Measurements from ENCODE around the gene BICRA. TPM values are rescaled to one million over a fixed set of nuclear protein-coding genes. Genes with fewer than 3 reads are reported as not detected.
A peak's percentile ranks its signal among the peaks of the same experiment; 100 is the strongest.

BICRA gene
- total RNA-seq, 4 donors from 2014 or later: 8.4 to 35.2 (median 28.7) TPM

GRCh38 chr19:47613165-47614020 lies 4.5 kb downstream of the BICRA start:
- intact Hi-C loops (cut with DNase I; ENCODE audit: low total_unique reads) (no loop called here), in situ Hi-C loops (cut with MboI; ENCODE audit: low sequenced_read_pairs in 4 of 4) (no loop called here)
- peak overlapping the region; percentile 92 to 100 (median 99) for H3K27ac ChIP-seq
- no peaks in the 10 kb centered on the region for H3K36me3 ChIP-seq
- no peaks in the 10 kb centered on the region for H3K27me3 ChIP-seq
- no peaks in the 10 kb centered on the region for H3K9me3 ChIP-seq
- no peak for TF ChIP-seq POLR2A (IDR thresholded peaks at IDR 0.05)
- no peak for TF ChIP-seq CTCF (IDR thresholded peaks at IDR 0.05 in 4 of 5, conservative IDR thresholded peaks at IDR 0.05 in 1 of 5)
- no peak overlapping the region for H3K4me3 ChIP-seq
- ATAC-seq (no peak), DNase-seq (no peak)
- peaks cover 35 to 55% of the 10 kb centered on the region in 2 donors for H3K4me1 ChIP-seq

GRCh38 chr19:47614021-47614295 lies 5.0 kb downstream of the BICRA start:
- Histone ChIP-seq H3K27ac (peak overlapping the region; percentile 92 to 100 (median 99)), H3K9me3 (no peaks in the 10 kb centered on the region), H3K4me3 (no peak overlapping the region), H3K36me3 (no peaks in the 10 kb centered on the region), H3K4me1 (peaks cover 39 to 61% of the 10 kb centered on the region in 2 donors), H3K27me3 (no peaks in the 10 kb centered on the region)
- intact Hi-C loops (cut with DNase I; ENCODE audit: low total_unique reads) (no loop called here), in situ Hi-C loops (cut with MboI; ENCODE audit: low sequenced_read_pairs in 4 of 4) (no loop called here)
- TF ChIP-seq CTCF (IDR thresholded peaks at IDR 0.05 in 4 of 5, conservative IDR thresholded peaks at IDR 0.05 in 1 of 5) (no peak), POLR2A (IDR thresholded peaks at IDR 0.05) (no peak)
- ATAC-seq (no peak), DNase-seq (no peak)

- no peak overlapping the region for H3K4me3 ChIP-seq
- no peak for ATAC-seq
- TF ChIP-seq POLR2A (IDR thresholded peaks at IDR 0.05) (no peak), CTCF (IDR thresholded peaks at IDR 0.05 in 4 of 5, conservative IDR thresholded peaks at IDR 0.05 in 1 of 5) (no peak)
- no peaks in the 10 kb centered on the region for H3K9me3 ChIP-seq
- H3K36me3 ChIP-seq: no peaks in the 10 kb centered on the region
- no peaks in the 10 kb centered on the region for H3K27me3 ChIP-seq
- no peak for DNase-seq
- peaks cover 44 to 67% of the 10 kb centered on the region in 2 donors for H3K4me1 ChIP-seq
- H3K27ac ChIP-seq: peak overlapping the region in 3 of 4 donors; percentile 49 to 98 (median 92)
- intact Hi-C loops (cut with DNase I; ENCODE audit: low total_unique reads) (no loop called here), in situ Hi-C loops (cut with MboI; ENCODE audit: low sequenced_read_pairs in 4 of 4) (no loop called here)
Measured at GRCh38 chr19:47614559-47614958, 5.6 kb downstream of the BICRA start.

- in situ Hi-C loops (cut with MboI; ENCODE audit: low sequenced_read_pairs in 4 of 4) (no loop called here), intact Hi-C loops (cut with DNase I; ENCODE audit: low total_unique reads) (no loop called here)
- Histone ChIP-seq H3K4me1 (peaks cover 50 to 73% of the 10 kb centered on the region in 2 donors), H3K9me3 (no peaks in the 10 kb centered on the region), H3K27me3 (no peaks in the 10 kb centered on the region), H3K4me3 (no peak overlapping the region), H3K27ac (peak overlapping the region in 3 of 4 donors; percentile 49 to 98 (median 92)), H3K36me3 (no peaks in the 10 kb centered on the region)
- peak; percentile 33 to 45 for DNase-seq
- ATAC-seq: peak in 1 of 2 donors; percentile 8
- TF ChIP-seq CTCF (IDR thresholded peaks at IDR 0.05 in 4 of 5, conservative IDR thresholded peaks at IDR 0.05 in 1 of 5): no peak
- TF ChIP-seq POLR2A (IDR thresholded peaks at IDR 0.05): no peak
Measured at GRCh38 chr19:47615230-47615629, 6.3 kb downstream of the BICRA start.

Measured in gastrocnemius medialis (tissue), 4 donors.